Thymus (tissue), 11 donors: ENCODE data around the gene POU5F1. TPM values are rescaled to one million over a fixed set of nuclear protein-coding genes. Genes with fewer than 3 reads are reported as not detected.
A peak's percentile ranks its signal among the peaks of the same experiment; 100 is the strongest.

Source experiments
- DNase-seq, 9 donors: peaks; one replicate each; pipeline ENCODE4 v3.0.0-alpha.2; 2013; ENCODE audit warnings: low spot score in 9 of 9, low read depth in 6 of 9, missing footprints in 1 of 9
- H3K27ac ChIP-seq, 2 donors: one replicate each; pipeline ENCODE4 v1.5.1; 2013; ENCODE audit warnings: control low read depth in 1 of 2, low read depth in 1 of 2, low read length in 1 of 2, mild to moderate bottlenecking in 1 of 2, moderate library complexity in 1 of 2
- H3K27me3 ChIP-seq, 2 donors: one replicate each; pipeline ENCODE4 v1.5.1; 2013; ENCODE audit warnings: low read length in 1 of 2; ENCODE audit not compliant: control insufficient read depth in 2 of 2, insufficient read depth in 1 of 2
- H3K36me3 ChIP-seq, 2 donors: one replicate each; pipeline ENCODE4 v1.5.1; 2013; ENCODE audit warnings: low read length in 1 of 2, mild to moderate bottlenecking in 1 of 2, moderate library complexity in 1 of 2; ENCODE audit not compliant: control insufficient read depth in 2 of 2, insufficient read depth in 2 of 2
- H3K4me1 ChIP-seq, 2 donors: one replicate each; pipeline ENCODE4 v1.5.1; 2013; ENCODE audit warnings: low read length in 2 of 2; ENCODE audit not compliant: control insufficient read depth in 2 of 2, insufficient read depth in 2 of 2
- H3K4me3 ChIP-seq, 2 donors: one replicate each; pipeline ENCODE4 v1.5.1; 2013; ENCODE audit warnings: low read length in 2 of 2, control low read depth in 1 of 2, mild to moderate bottlenecking in 1 of 2
- H3K9me3 ChIP-seq, 2 donors: one replicate each; pipeline ENCODE4 v1.5.1; 2013; ENCODE audit warnings: low read length in 1 of 2, mild to moderate bottlenecking in 1 of 2; ENCODE audit not compliant: control insufficient read depth in 2 of 2, insufficient read depth in 1 of 2
- WGBS: extraction: QIAGEN DNeasy Blood & Tissue Kit; methylation state at CpG from one replicate; pipeline ENCODE4 v1.1.7; 2013; 5-methylcytosine and 5-hydroxymethylcytosine counted together
- polyA plus RNA-seq: library from polyadenylated mRNA; stranded (reverse); fragments of 200-250 nt; gene quantifications from one replicate; pipeline ENCODE4 v1.2.3, GENCODE V29; 2013
- total RNA-seq: library from RNA; stranded (reverse); fragments of 120-200 nt; gene quantifications from one replicate; pipeline ENCODE4 v1.2.4, GENCODE V29; 2013
- donor health status: healthy.

Gene POU5F1
- total and polyA plus RNA-seq, 2 donors: 0.80 to 5.2 TPM

DNA sequence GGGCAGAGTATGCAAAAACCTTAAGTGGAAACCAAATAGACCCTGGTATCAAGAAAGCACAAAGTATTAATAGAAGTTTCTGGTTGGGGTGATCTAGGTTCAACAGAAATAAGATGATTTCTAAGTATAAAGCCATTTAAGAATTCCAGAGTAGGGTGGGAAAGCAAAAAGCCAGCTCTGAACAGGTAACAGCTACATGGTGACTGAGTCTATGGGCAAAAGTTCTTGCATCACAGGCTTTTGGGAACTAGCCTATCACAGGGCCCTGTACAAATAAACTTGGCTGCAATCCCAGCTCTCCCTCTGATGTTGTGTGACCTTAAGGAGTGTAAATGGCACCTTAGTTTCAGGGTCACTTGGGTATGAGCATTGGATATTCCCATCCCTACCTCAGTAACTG is 6.6 kb downstream of the POU5F1 start:
- Histone ChIP-seq H3K4me3 (no peak overlapping the region), H3K27me3 (no peaks in the 10 kb centered on the region), H3K27ac (no peak overlapping the region), H3K4me1 (peaks cover 8 to 10% of the 10 kb centered on the region in 2 donors), H3K36me3 (peaks cover 16 to 36% of the 10 kb centered on the region in 2 donors), H3K9me3 (no peaks in the 10 kb centered on the region)
- DNase-seq: no peak

DNA sequence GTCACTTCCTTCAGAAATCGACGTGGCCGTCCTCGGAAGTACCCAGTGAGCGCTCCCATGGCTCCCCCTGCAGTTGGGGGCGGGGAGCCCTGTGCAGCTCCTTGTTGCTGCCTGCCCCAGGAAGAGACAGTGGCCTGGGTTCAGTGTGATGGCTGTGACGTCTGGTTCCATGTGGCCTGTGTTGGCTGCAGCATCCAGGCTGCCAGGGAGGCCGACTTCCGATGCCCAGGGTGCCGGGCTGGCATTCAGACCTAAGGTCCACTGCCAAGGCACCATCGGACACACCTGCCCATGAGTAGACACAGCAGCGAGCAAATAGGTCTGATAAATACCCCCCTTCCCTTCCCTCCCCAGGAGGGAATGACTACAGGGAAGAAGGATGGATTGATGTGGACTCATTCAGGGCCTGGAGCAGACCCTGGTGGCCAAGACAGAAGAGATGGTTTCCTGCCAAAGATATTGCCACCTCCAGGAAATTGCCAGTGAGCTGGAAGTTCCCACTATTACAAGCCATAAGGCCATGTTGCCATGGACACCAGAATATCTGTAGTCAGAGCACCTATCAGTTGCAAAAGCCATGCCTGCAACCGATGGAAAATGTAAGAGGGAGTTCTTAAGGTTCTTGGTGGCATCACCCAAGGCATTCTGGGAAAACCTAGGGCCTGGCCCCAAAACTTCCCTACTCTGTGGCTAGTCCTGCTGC is 7.9 kb downstream of the POU5F1 start:
- H3K36me3 ChIP-seq: peaks cover 16 to 36% of the 10 kb centered on the region in 2 donors
- no peak overlapping the region for H3K27ac ChIP-seq
- no peaks in the 10 kb centered on the region for H3K27me3 ChIP-seq
- peaks cover 8 to 12% of the 10 kb centered on the region in 2 donors for H3K4me1 ChIP-seq
- no peaks in the 10 kb centered on the region for H3K9me3 ChIP-seq
- no peak overlapping the region for H3K4me3 ChIP-seq
- 98% methylated on average over 13 of the region's 13 CpGs for WGBS
- DNase-seq: no peak

DNA sequence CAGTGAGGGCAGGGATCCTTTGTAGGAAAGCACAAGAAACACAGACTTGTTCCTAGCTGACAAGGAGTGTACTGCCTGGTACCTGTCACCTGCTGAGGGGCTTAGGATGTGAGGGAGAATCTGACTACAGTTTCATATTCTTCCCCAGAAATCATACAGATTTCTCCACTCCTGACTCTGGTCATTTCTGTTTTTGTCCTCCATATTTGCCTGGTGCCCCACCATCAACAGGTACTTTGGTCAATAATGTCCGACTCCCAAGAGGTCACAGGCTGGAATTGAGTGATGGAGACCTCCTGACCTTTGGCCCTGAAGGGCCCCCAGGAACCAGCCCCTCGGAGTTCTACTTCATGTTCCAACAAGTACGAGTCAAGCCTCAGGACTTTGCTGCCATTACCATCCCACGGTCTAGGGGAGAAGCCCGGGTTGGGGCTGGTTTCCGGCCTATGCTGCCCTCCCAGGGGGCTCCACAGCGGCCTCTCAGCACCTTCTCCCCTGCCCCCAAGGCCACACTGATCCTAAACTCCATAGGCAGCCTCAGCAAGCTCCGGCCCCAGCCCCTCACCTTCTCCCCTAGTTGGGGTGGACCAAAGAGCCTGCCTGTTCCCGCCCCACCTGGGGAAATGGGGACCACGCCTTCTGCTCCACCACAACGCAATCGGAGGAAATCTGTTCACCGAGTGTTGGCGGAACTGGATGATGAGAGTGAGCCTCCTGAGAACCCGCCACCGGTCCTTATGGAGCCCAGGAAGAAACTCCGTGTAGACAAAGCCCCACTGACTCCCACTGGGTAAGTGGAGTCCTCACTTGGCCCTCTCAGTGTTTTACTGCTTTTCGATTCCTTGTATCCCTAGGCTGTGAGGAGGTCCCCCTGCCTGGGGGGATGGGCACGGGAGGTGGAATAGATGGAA is 9.0 kb downstream of the POU5F1 start:
- Histone ChIP-seq H3K27ac (no peak overlapping the region), H3K4me1 (peaks cover 13 to 20% of the 10 kb centered on the region in 2 donors), H3K27me3 (no peaks in the 10 kb centered on the region), H3K36me3 (peaks cover 16 to 36% of the 10 kb centered on the region in 2 donors), H3K4me3 (no peak overlapping the region), H3K9me3 (no peaks in the 10 kb centered on the region)
- DNase-seq: no peak
- WGBS: 98% methylated on average over 19 of the region's 19 CpGs

DNA sequence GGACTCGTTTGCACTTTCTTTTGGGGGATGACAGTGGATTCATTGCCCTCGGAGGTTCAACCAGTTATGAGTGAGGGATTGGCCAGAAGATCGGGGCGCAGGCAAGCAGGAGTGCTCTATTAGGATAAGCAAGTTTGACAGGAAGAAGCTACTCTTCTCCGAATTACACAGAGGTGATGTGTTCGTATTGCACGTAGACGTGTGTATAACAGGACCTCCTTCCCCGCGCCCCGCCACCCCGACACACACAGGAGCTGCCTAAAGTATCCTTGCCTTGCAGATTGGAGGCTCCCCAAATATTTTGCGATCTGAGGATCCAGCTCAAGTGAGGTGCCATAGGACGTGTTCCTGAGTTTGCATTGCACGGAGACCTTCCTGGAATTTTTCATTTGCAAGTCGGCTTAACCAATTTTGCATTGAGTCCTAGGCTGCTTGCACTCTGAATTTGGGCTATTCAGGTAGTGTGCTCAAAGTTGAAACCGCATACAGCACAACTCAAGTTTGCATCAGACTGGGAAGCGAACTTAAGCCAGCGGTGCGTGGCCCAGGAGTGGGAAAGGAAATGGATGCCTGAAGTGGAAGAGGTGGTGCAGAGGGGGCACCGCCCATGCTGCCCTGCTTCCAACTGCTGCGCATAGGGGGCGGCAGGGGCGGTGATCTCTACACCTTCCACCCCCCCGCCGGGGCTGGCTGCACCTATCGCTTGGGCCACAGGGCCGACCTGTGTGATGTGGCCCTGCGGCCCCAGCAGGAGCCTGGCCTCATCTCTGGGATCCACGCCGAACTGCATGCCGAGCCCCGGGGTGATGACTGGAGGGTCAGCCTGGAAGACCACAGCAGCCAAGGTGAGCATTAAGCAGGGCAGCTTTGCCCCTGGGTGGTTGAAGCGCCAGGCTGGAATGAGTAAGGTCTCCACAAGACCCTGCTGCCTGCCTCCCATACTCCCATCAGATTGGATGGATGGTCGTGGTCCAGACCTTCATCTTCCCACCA is 11.3 kb downstream of the POU5F1 start:
- DNase-seq: peak in 4 of 9 donors; percentile 10 to 26 (median 12)
- no peaks in the 10 kb centered on the region for H3K27me3 ChIP-seq
- peak overlapping the region in 1 of 2 donors; percentile 63 for H3K27ac ChIP-seq
- H3K4me3 ChIP-seq: peak overlapping the region; percentile 61 to 82
- H3K36me3 ChIP-seq: peaks cover 22 to 35% of the 10 kb centered on the region in 2 donors
- peaks cover 13 to 20% of the 10 kb centered on the region in 2 donors for H3K4me1 ChIP-seq
- WGBS: 28% methylated on average over 35 of the region's 35 CpGs
- no peaks in the 10 kb centered on the region for H3K9me3 ChIP-seq

DNA sequence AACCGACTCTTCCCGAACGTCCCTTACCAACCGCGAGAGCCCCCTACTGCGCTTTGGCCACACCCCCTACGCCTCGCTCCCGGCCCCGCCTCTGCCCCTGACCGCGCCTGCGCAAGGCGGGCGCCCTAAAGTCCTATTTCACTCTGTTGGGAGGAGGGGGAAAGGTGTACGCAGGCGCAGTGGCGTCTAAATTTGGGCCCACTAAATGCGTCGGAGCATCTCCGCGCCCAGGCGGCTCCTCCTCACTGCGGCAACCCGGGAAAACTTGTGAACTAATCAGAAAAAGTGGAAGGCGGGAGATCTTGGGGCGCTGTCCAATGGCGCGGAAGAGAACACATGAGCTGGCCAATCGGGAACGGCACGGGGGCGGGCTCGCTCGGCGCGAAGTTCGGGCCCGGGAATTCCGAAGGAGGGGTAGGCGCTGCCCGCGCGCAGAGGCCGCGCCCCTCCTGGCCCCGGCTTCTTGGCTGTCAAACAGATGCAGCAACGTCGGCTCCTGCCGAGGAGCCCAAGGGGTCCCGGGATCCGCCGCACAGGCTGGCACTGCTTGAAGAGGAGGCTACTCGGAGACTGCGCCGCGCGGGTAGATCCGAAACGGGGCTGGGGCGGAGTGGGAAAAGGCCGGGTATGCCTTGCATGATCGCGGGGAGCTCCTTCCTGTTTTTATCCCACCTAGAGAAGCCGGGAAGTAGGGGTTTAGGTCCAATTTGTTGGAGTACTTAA is 12.2 kb downstream of the POU5F1 start, which contains the start of gene TCF19:
TSS of gene TCF19 (plus strand) at position 450 of the 723 bp plus-strand sequence. CDS start 881 bp downstream, outside the sequence.
- H3K9me3 ChIP-seq: no peaks in the 10 kb centered on the region
- under 1% methylated on average over 65 of the region's 65 CpGs for WGBS

DNA sequence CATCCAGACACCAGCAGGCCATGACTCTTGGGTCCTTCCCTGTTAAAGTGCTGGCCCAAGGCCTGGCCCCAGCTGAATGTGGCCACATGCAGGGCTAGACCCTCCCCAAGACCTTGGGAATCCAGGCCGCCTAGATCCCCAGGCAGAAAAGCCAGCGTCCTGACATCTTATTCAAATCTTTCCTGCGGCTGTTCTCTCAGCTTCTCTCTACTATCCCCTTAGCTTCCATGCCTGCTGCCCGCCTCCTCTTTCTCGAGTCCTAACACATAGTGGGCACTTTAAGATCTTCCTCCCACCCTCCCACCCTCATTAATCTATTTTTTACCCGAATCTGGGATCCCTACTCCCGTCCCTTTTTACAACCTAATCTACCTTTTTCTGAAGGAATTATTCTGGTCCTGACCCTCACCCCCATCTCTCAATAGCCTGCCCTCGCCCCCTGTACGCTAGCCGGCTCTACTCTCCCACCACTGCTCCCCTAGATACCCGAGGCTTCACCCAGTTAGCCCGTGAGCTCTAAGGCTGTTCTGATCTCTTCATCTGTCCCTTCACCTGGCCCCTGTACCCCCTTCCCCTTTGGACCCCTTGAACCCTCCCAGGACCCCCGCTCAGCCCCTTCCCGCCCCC is 12.9 kb downstream of the POU5F1 start, which contains the start of gene CCHCR1:
TSS of gene CCHCR1 (minus strand) at position 290 of the 627 bp plus-strand sequence. CDS start at position 88, 202 bp downstream.
- Histone ChIP-seq H3K4me1 (peaks cover 13 to 20% of the 10 kb centered on the region in 2 donors), H3K4me3 (peak within 1 kb of the TSS; percentile 61 to 82), H3K27ac (peak within 1 kb of the TSS; percentile 70 to 79), H3K36me3 (peaks cover 19 to 23% of the 10 kb centered on the region in 2 donors), H3K27me3 (no peaks in the 10 kb centered on the region), H3K9me3 (no peaks in the 10 kb centered on the region)
- 18% methylated on average over 14 of the region's 14 CpGs for WGBS
- DNase-seq: no peak

More for the DNA sequence above, 12.2 kb downstream of the POU5F1 start, which contains the start of gene TCF19:
- H3K4me1 ChIP-seq: peaks cover 13 to 20% of the 10 kb centered on the region in 2 donors
- H3K27ac ChIP-seq: peak within 1 kb of the TSS; percentile 70 to 79
- H3K27me3 ChIP-seq: no peaks in the 10 kb centered on the region
- peaks cover 26 to 29% of the 10 kb centered on the region in 2 donors for H3K36me3 ChIP-seq
- DNase-seq: peak; percentile 98 to 100 (median 99)
- peak within 1 kb of the TSS; percentile 61 to 82 for H3K4me3 ChIP-seq

DNA sequence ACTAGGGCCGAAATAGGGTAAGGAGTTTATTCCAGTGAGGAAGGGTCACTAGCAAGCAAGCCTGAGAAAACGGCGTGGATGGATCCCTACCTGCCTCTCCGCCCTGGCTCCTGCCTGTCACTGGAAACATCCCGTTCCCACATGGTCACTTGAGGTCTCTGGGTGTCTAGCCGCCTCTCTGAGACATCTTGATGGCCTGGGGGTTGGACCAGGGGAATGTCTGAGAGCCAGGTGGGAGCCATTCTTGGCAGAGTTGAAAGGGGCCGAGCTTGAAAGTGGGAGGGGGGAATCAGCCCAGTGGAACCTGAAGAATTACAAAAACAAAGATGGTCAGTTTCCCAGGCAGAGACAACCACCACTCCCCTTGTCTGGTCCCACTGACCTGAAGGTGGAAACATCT is 13.8 kb downstream of the POU5F1 start:
- H3K4me1 ChIP-seq: peaks cover 13 to 20% of the 10 kb centered on the region in 2 donors
- no peak overlapping the region for H3K4me3 ChIP-seq
- H3K9me3 ChIP-seq: no peaks in the 10 kb centered on the region
- WGBS: 97% methylated on average over 7 of the region's 7 CpGs
- no peaks in the 10 kb centered on the region for H3K27me3 ChIP-seq
- H3K27ac ChIP-seq: no peak overlapping the region
- peaks cover 12 to 13% of the 10 kb centered on the region in 2 donors for H3K36me3 ChIP-seq
- DNase-seq: no peak
